ENCODE results near the gene SCRG1. TPM values are rescaled to one million over a fixed set of nuclear protein-coding genes. Genes with fewer than 3 reads are reported as not detected.

Gene SCRG1
- total RNA-seq, 1 experiment from 2014 or later, result 1.2 TPM

- in situ Hi-C loops (cut with HindIII; ENCODE audit: low pct_unique_long_range_greater_than_20kb, low sequenced_read_pairs), result no loop called here
- no peak for DNase-seq (ENCODE audit: low read depth, low spot score)
These were observed 17.2 kb upstream of the SCRG1 start for GRCh38 chr4:173415885-173416653.

GRCh38 chr4:173415092-173415491, 16.2 kb upstream of the SCRG1 start:
- in situ Hi-C loops (cut with HindIII; ENCODE audit: low pct_unique_long_range_greater_than_20kb, low sequenced_read_pairs), result no loop called here
- DNase-seq (ENCODE audit: low read depth, low spot score), result peak; percentile 97

- in situ Hi-C loops (cut with HindIII; ENCODE audit: low pct_unique_long_range_greater_than_20kb, low sequenced_read_pairs), result no loop called here
- DNase-seq (ENCODE audit: low read depth, low spot score), result no peak
These were observed 15.5 kb upstream of the SCRG1 start for GRCh38 chr4:173414456-173414855.

- DNase-seq (ENCODE audit: low read depth, low spot score), result no peak
- in situ Hi-C loops (cut with HindIII; ENCODE audit: low pct_unique_long_range_greater_than_20kb, low sequenced_read_pairs), result no loop called here
These were observed 14.1 kb upstream of the SCRG1 start for GRCh38 chr4:173413036-173413435.

GRCh38 chr4:173411106-173411693, 12.3 kb upstream of the SCRG1 start:
- DNase-seq (ENCODE audit: low read depth, low spot score), result no peak
- in situ Hi-C loops (cut with HindIII; ENCODE audit: low pct_unique_long_range_greater_than_20kb, low sequenced_read_pairs), result no loop called here

GRCh38 chr4:173410079-173410478, 11.2 kb upstream of the SCRG1 start:
- in situ Hi-C loops (cut with HindIII; ENCODE audit: low pct_unique_long_range_greater_than_20kb, low sequenced_read_pairs), result no loop called here
- peak; percentile 13 for DNase-seq (ENCODE audit: low read depth, low spot score)

GRCh38 chr4:173405840-173406606, 7.1 kb upstream of the SCRG1 start:
- no peak for DNase-seq (ENCODE audit: low read depth, low spot score)
- in situ Hi-C loops (cut with HindIII; ENCODE audit: low pct_unique_long_range_greater_than_20kb, low sequenced_read_pairs), result no loop called here

- no peak for DNase-seq (ENCODE audit: low read depth, low spot score)
- in situ Hi-C loops (cut with HindIII; ENCODE audit: low pct_unique_long_range_greater_than_20kb, low sequenced_read_pairs), result no loop called here
These were observed 5.5 kb upstream of the SCRG1 start for GRCh38 chr4:173404296-173404865.

GRCh38 chr4:173403051-173403450, 4.1 kb upstream of the SCRG1 start:
- in situ Hi-C loops (cut with HindIII; ENCODE audit: low pct_unique_long_range_greater_than_20kb, low sequenced_read_pairs), result no loop called here
- DNase-seq (ENCODE audit: low read depth, low spot score), result no peak

- in situ Hi-C loops (cut with HindIII; ENCODE audit: low pct_unique_long_range_greater_than_20kb, low sequenced_read_pairs), result no loop called here
- no peak for DNase-seq (ENCODE audit: low read depth, low spot score)
These were observed 2.1 kb upstream of the SCRG1 start for GRCh38 chr4:173401063-173401462.

- DNase-seq (ENCODE audit: low read depth, low spot score), result peak; percentile 37
- in situ Hi-C loops (cut with HindIII; ENCODE audit: low pct_unique_long_range_greater_than_20kb, low sequenced_read_pairs), result no loop called here
These were observed 696 bp downstream of the SCRG1 start for GRCh38 chr4:173398220-173398619.

- in situ Hi-C loops (cut with HindIII; ENCODE audit: low pct_unique_long_range_greater_than_20kb, low sequenced_read_pairs), result no loop called here
- no peak for DNase-seq (ENCODE audit: low read depth, low spot score)
These were observed 1.3 kb downstream of the SCRG1 start for GRCh38 chr4:173397604-173398003.

GRCh38 chr4:173391701-173392100, 7.2 kb downstream of the SCRG1 start:
- in situ Hi-C loops (cut with HindIII; ENCODE audit: low pct_unique_long_range_greater_than_20kb, low sequenced_read_pairs), result no loop called here
- no peak for DNase-seq (ENCODE audit: low read depth, low spot score)

GRCh38 chr4:173386751-173387150, 12.2 kb downstream of the SCRG1 start:
- in situ Hi-C loops (cut with HindIII; ENCODE audit: low pct_unique_long_range_greater_than_20kb, low sequenced_read_pairs), result no loop called here

GRCh38 chr4:173382349-173382748, 16.6 kb downstream of the SCRG1 start:
- in situ Hi-C loops (cut with HindIII; ENCODE audit: low pct_unique_long_range_greater_than_20kb, low sequenced_read_pairs), result no loop called here
- DNase-seq (ENCODE audit: low read depth, low spot score), result no peak

More at GRCh38 chr4:173386751-173387150, 12.2 kb downstream of the SCRG1 start:
- no peak for DNase-seq (ENCODE audit: low read depth, low spot score)

- DNase-seq (ENCODE audit: low read depth, low spot score), result peak; percentile 38
- in situ Hi-C loops (cut with HindIII; ENCODE audit: low pct_unique_long_range_greater_than_20kb, low sequenced_read_pairs), result no loop called here
These were observed 17.3 kb downstream of the SCRG1 start for GRCh38 chr4:173381610-173382009.

GRCh38 chr4:173380987-173381386, 17.9 kb downstream of the SCRG1 start:
- in situ Hi-C loops (cut with HindIII; ENCODE audit: low pct_unique_long_range_greater_than_20kb, low sequenced_read_pairs), result no loop called here
- no peak for DNase-seq (ENCODE audit: low read depth, low spot score)

- DNase-seq (ENCODE audit: low read depth, low spot score), result no peak
- in situ Hi-C loops (cut with HindIII; ENCODE audit: low pct_unique_long_range_greater_than_20kb, low sequenced_read_pairs), result no loop called here
These were observed 19.0 kb downstream of the SCRG1 start for GRCh38 chr4:173379929-173380328.
